GM12878 (cell line): ENCODE measurements around the gene COQ3. TPM values are rescaled to one million over a fixed set of nuclear protein-coding genes. Genes with fewer than 3 reads are reported as not detected.

Experiments
- ATAC-seq: fragments of 200-7000 bp; cut with Tn5 transposase; 3 replicates; pipeline ENCODE4 v1.9.1; 2020; ENCODE audit warnings: mild to moderate bottlenecking, moderate library complexity
- BruUV-seq: library from RNA; stranded (reverse); fragments of 400-500 nt; replicated peaks from 2 replicates; lab custom pipeline; 2021; lab: Mats Ljungman, UMichigan
- CTCF ChIA-PET: fragments of 300-600 bp; sonication (Branson Sonifier 250); formaldehyde crosslinking; extraction: SDS; loops from one replicate; lab custom pipeline; 2021; ENCODE audit warnings: inconsistent platforms; lab: Yijun Ruan, JAX
- POLR2A ChIA-PET: fragments of 350-600 bp; formaldehyde crosslinking; extraction: SDS; loops from one replicate; lab custom pipeline; 2021; ENCODE audit warnings: inconsistent platforms; lab: Charles Lee
- RAD21 ChIA-PET: fragments of 300-600 bp; sonication (Branson Sonifier 250); formaldehyde crosslinking; loops from one replicate; lab custom pipeline; 2023; ENCODE audit warnings: antibody characterized with exemption; ENCODE audit not compliant: unreplicated experiment; lab: Charles Lee
- SMC1A ChIA-PET: fragments of 300-600 bp; sonication (Branson Sonifier 250); formaldehyde crosslinking; loops from one replicate; lab custom pipeline; 2023; ENCODE audit not compliant: unreplicated experiment, uncharacterized antibody; lab: Charles Lee
- DNase-seq: peaks from one replicate; pipeline ENCODE4 v3.0.0-alpha.2; 2011; ENCODE audit warnings: low read depth, low spot score
- FAIRE-seq: peaks from 3 replicates; lab custom pipeline; 2011; peaks lifted over from hg19 to GRCh38; lab: Jason Lieb, UNC
- H2AFZ ChIP-seq: 2 replicates; pipeline ENCODE4 v1.6.0; 2011; ENCODE audit warnings: low read depth, low read length, control low read depth; ENCODE audit not compliant: control insufficient read depth
- H3K27ac ChIP-seq: 2 replicates; pipeline ENCODE4 v1.5.1; 2011; ENCODE audit warnings: control low read depth; ENCODE audit not compliant: control insufficient read depth, insufficient read depth
- H3K27me3 ChIP-seq, 2 experiments: replicated peaks in 1 of 2; 2 replicates each; pipeline versions ENCODE4 v1.6.0 to v1.6.1; 2011; ENCODE audit warnings: low read length in 1 of 2; ENCODE audit not compliant: control insufficient read depth in 2 of 2, insufficient read depth in 2 of 2
- H3K36me3 ChIP-seq, 2 experiments: 2 replicates each; pipeline ENCODE4 v1.5.1; 2011; ENCODE audit warnings: low read length in 1 of 2; ENCODE audit not compliant: control insufficient read depth in 2 of 2, insufficient read depth in 2 of 2
- H3K4me1 ChIP-seq: 2 replicates; pipeline ENCODE4 v1.6.1; 2011; ENCODE audit warnings: mild to moderate bottlenecking, low read length, moderate library complexity, mixed read lengths; ENCODE audit not compliant: control insufficient read depth, insufficient read depth
- H3K4me2 ChIP-seq: 2 replicates; pipeline ENCODE4 v1.6.0; 2011; ENCODE audit warnings: control low read depth; ENCODE audit not compliant: control insufficient read depth, insufficient read depth
- H3K4me3 ChIP-seq: fragments of 200-600 bp; sonication (generic); 2 replicates; pipeline ENCODE4 v1.5.1; 2016
- H3K79me2 ChIP-seq: 2 replicates; pipeline ENCODE4 v1.6.0; 2011; ENCODE audit warnings: low read length; ENCODE audit not compliant: control insufficient read depth, insufficient read depth
- H3K9ac ChIP-seq: 2 replicates; pipeline ENCODE4 v1.8.0; 2011; ENCODE audit warnings: low read length, control low read depth, mixed read lengths; ENCODE audit not compliant: control insufficient read depth, insufficient read depth
- H3K9me3 ChIP-seq: replicated peaks from 3 replicates; pipeline ENCODE4 v1.5.1; 2011; ENCODE audit warnings: mild to moderate bottlenecking, low read length; ENCODE audit not compliant: control insufficient read depth, insufficient read depth
- H4K20me1 ChIP-seq: 2 replicates; pipeline ENCODE4 v1.6.0; 2011; ENCODE audit not compliant: control insufficient read depth, insufficient read depth
- BCL11A ChIP-seq: IDR thresholded peaks from 2 replicates; pipeline ENCODE4 v1.6.1; 2011; ENCODE audit warnings: low read depth, low read length
- CREB1 ChIP-seq: IDR thresholded peaks from 2 replicates; pipeline ENCODE4 v1.6.1; 2012; ENCODE audit warnings: low read depth, mild to moderate bottlenecking, inconsistent platforms
- CREM ChIP-seq: IDR thresholded peaks from 2 replicates; pipeline ENCODE4 v1.6.1; 2014; ENCODE audit warnings: antibody characterized with exemption, low read depth
- DPF2 ChIP-seq: fragments of 450-650 bp; IDR thresholded peaks from 2 replicates; pipeline ENCODE4 v1.6.1; 2017; ENCODE audit warnings: mild to moderate bottlenecking
- FOXK2 ChIP-seq: fragments of 450-650 bp; IDR thresholded peaks from 2 replicates; pipeline ENCODE4 v1.6.1; 2017; ENCODE audit warnings: mild to moderate bottlenecking, moderate library complexity
- GATAD2B ChIP-seq: fragments of 450-650 bp; conservative IDR thresholded peaks from 2 replicates; pipeline ENCODE4 v1.6.1; 2017; ENCODE audit warnings: low read depth, mild to moderate bottlenecking, moderate library complexity
- HDAC2 ChIP-seq: fragments of 200-600 bp; sonication (generic); IDR thresholded peaks from 2 replicates; pipeline ENCODE4 v1.6.1; 2017
- KAT2A ChIP-seq: conservative IDR thresholded peaks from 2 replicates; pipeline ENCODE4 v1.6.1; 2011; ENCODE audit warnings: low read depth, low read length; ENCODE audit not compliant: control insufficient read depth
- MYB ChIP-seq: fragments of 150-350 bp; IDR thresholded peaks from 2 replicates; pipeline ENCODE4 v1.6.1; 2014; ENCODE audit warnings: mild to moderate bottlenecking, low read depth, low read length, borderline replicate concordance
- NBN ChIP-seq: fragments of 450-650 bp; IDR thresholded peaks from 2 replicates; pipeline ENCODE4 v1.6.1; 2016
- NFYB ChIP-seq: IDR thresholded peaks from 2 replicates; pipeline ENCODE4 v1.6.1; 2011; ENCODE audit warnings: low read depth, mild to moderate bottlenecking, low read length, improper control_type of control experiment, moderate library complexity; ENCODE audit not compliant: insufficient read depth
- NR2C2 ChIP-seq: IDR thresholded peaks from 2 replicates; pipeline ENCODE4 v1.6.1; 2011; ENCODE audit warnings: borderline replicate concordance, low read depth; ENCODE audit not compliant: control insufficient read depth, insufficient read length
- NR2F1 ChIP-seq: fragments of 450-650 bp; conservative IDR thresholded peaks from 2 replicates; pipeline ENCODE4 v1.6.1; 2017; ENCODE audit warnings: mild to moderate bottlenecking
- PAX5 ChIP-seq: IDR thresholded peaks from 2 replicates; pipeline ENCODE4 v1.6.1; 2011; ENCODE audit warnings: low read depth, low read length, borderline replicate concordance
- RCOR1 ChIP-seq: conservative IDR thresholded peaks from 2 replicates; pipeline ENCODE4 v1.6.1; 2012; ENCODE audit warnings: low read depth, low read length, improper control_type of control experiment
- SPI1 ChIP-seq: IDR thresholded peaks from 2 replicates; pipeline ENCODE4 v1.6.1; 2011; ENCODE audit warnings: low read depth, mild to moderate bottlenecking, low read length, moderate library complexity, borderline replicate concordance; ENCODE audit not compliant: insufficient read depth
- TAF1 ChIP-seq: IDR thresholded peaks from 2 replicates; pipeline ENCODE4 v1.6.1; 2011; ENCODE audit warnings: mild to moderate bottlenecking, low read depth, low read length, borderline replicate concordance
- YY1 ChIP-seq: IDR thresholded peaks from 2 replicates; pipeline ENCODE4 v1.6.1; 2011; ENCODE audit warnings: low read depth, mild to moderate bottlenecking, low read length
- WGBS: methylation state at CpG from one replicate; pipeline ENCODE4 v1.1.6; 2016; ENCODE audit warnings: low lambda C conversion rate; ENCODE audit not compliant: insufficient replicate concordance, insufficient coverage; ENCODE audit errors: missing lambda C conversion rate; 5-methylcytosine and 5-hydroxymethylcytosine counted together
- in situ Hi-C: fragments of 300-500 bp; cut with MboI; formaldehyde crosslinking; loops from 9 replicates; pipeline ENCODE4 v1.14.3; 2018; ENCODE audit warnings: mixed read lengths
- intact Hi-C: fragments of 100-400 bp; cut with micrococcal nuclease; formaldehyde crosslinking; loops from one replicate; pipeline ENCODE4 v1.14.2; 2022; ENCODE audit not compliant: unreplicated experiment
- polyA plus RNA-seq, 11 experiments: library from polyadenylated mRNA; depleted of rRNA in 4 of 11; unstranded in 6 of 11; stranded (reverse) in 5 of 11; fragments of >200 nt; fragmentation: Nextera tagmentation in 4 of 11; fragmentation: Illumina TruSeq in 1 of 11; extraction: Ambion mirVana in 4 of 11; extraction: Trizol in 1 of 11; gene quantifications; 1 replicate in 1 of 11; 2 replicates in 10 of 11; pipeline versions ENCODE4 v1.2.1 to v1.2.3, GENCODE V29; 2011 to 2016; ENCODE audit warnings: inconsistent platforms in 2 of 11, missing spikeins in 2 of 11, low read depth in 1 of 11
- total RNA-seq, 4 experiments: library from RNA; depleted of rRNA in 3 of 4; stranded (reverse); fragments of >200 nt in 3 of 4; fragmentation: Illumina TruSeq in 1 of 4; extraction: Trizol in 1 of 4; gene quantifications; 2 replicates each; pipeline versions ENCODE4 v1.2.1 to v1.2.3, GENCODE V29; 2013 to 2021
- TF ChIP-seq, protein P1 (sequence below), 3 experiments: IDR thresholded peaks in 2 of 3; conservative IDR thresholded peaks in 1 of 3; 2 replicates each; pipeline ENCODE4 v1.5.1; 2011; ENCODE audit warnings: low read depth in 3 of 3, low read length in 3 of 3, mild to moderate bottlenecking in 3 of 3, control low read depth in 2 of 3, moderate library complexity in 2 of 3, inconsistent platforms in 1 of 3, mixed read lengths in 1 of 3; ENCODE audit not compliant: control insufficient read depth in 2 of 3, insufficient read depth in 1 of 3; ENCODE audit errors: extremely low read depth in 1 of 3

Gene COQ3
- total and polyA plus RNA-seq, 10 of the 15 experiments (the other 5 are each of a cell fraction or from before 2014, with no cell fraction given): 9.3 to 50.6 (median 16.0) TPM

DNA sequence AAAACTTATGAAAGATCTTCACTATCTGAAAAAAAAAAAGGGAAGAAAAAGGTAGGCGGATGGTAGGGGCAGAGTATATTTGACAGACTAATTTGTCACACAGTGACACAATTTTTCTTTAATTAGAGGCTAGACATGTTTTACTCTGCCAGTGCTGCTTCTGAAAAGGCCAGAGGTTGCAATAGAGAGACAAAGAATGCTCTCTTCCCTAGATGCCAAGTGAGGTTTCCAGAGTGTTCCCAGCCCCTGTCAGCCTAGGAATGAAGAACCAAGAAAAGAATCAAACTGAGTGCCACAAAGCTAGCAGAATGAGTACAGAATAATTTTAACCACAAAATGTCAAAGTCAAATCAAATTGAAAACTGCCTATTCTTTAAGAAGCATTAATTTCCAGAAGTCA lies 18.1 kb upstream of the COQ3 start:
- ATAC-seq (no peak), FAIRE-seq (no peak), DNase-seq (no peak)
- ChIA-PET POLR2A (interaction anchor here (0.6 to 0.7 kb wide), 2 partner anchors 18 to 119 kb away, joined by 3 read pairs; partner anchors contain the start of gene COQ3), SMC1A (interaction anchor here (2.5 kb wide), 1 partner anchor 9 kb away, joined by 9 read pairs; no protein-coding TSS in a partner anchor), RAD21 (no interaction called here), CTCF (interaction anchor here (0.7 to 1.9 kb wide), 2 partner anchors 10 to 82 kb away, joined by 3 to 5 read pairs; no protein-coding TSS in a partner anchor)
- in situ Hi-C loops: no loop called here
- peaks cover 6% of the 10 kb centered on the region; the same call in 1 of the 2 replicates for H3K4me1 ChIP-seq
- H3K79me2 ChIP-seq: peaks cover 47% of the 10 kb centered on the region
- WGBS: 100% methylated on average over 1 of the region's 1 CpG
- H3K9ac ChIP-seq: no peak overlapping the region
- TF ChIP-seq DPF2 (no peak), HDAC2 (no peak), NR2F1 (no peak), GATAD2B (no peak), TAF1 (no peak), NFYB (no peak), FOXK2 (no peak), YY1 (no peak), MYB (no peak), NR2C2 (no peak), KAT2A (no peak), RCOR1 (no peak), CREB1 (no peak), CREM (no peak), NBN (no peak), BCL11A (no peak), SPI1 (no peak), PAX5 (no peak)
- TF ChIP-seq, protein P1, sequence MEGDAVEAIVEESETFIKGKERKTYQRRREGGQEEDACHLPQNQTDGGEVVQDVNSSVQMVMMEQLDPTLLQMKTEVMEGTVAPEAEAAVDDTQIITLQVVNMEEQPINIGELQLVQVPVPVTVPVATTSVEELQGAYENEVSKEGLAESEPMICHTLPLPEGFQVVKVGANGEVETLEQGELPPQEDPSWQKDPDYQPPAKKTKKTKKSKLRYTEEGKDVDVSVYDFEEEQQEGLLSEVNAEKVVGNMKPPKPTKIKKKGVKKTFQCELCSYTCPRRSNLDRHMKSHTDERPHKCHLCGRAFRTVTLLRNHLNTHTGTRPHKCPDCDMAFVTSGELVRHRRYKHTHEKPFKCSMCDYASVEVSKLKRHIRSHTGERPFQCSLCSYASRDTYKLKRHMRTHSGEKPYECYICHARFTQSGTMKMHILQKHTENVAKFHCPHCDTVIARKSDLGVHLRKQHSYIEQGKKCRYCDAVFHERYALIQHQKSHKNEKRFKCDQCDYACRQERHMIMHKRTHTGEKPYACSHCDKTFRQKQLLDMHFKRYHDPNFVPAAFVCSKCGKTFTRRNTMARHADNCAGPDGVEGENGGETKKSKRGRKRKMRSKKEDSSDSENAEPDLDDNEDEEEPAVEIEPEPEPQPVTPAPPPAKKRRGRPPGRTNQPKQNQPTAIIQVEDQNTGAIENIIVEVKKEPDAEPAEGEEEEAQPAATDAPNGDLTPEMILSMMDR (IDR thresholded peaks at IDR 0.05 in 2 of 3, conservative IDR thresholded peaks at IDR 0.05 in 1 of 3; ENCODE audit: control insufficient read depth in 2 of 3, extremely low read depth in 1 of 3, insufficient read depth in 1 of 3, low read depth in 3 of 3, low read length in 3 of 3): no peak
- H3K27me3 ChIP-seq: no peaks in the 10 kb centered on the region
- intact Hi-C loops: no loop called here
- no peak overlapping the region for H3K4me2 ChIP-seq
- no peak overlapping the region for H3K4me3 ChIP-seq
- H3K9me3 ChIP-seq: no peaks in the 10 kb centered on the region
- peaks cover 1 to 29% of the 10 kb centered on the region in 2 experiments; a peak in 3 of 4 replicates for H3K36me3 ChIP-seq
- H4K20me1 ChIP-seq: no peaks in the 10 kb centered on the region
- no peak overlapping the region for H2AFZ ChIP-seq
- no peak overlapping the region for H3K27ac ChIP-seq
- BruUV-seq: no TSS peak
